Endothelial cell (in vitro differentiated cells): Measurements from ENCODE around the gene PTPN6. TPM values are rescaled to one million over a fixed set of nuclear protein-coding genes. Genes with fewer than 3 reads are reported as not detected.

Source experiments
- DNase-seq: peaks from one replicate; pipeline ENCODE4 v3.0.0; 2021; ENCODE audit warnings: low spot score
- H3K27ac Mint-ChIP-seq: one replicate; pipeline ENCODE4 v1.8.0; 2021; ENCODE audit warnings: mixed read lengths, inconsistent platforms; ENCODE audit not compliant: unreplicated experiment
- H3K27me3 Mint-ChIP-seq: one replicate; pipeline ENCODE4 v1.8.0; 2021; ENCODE audit warnings: mild to moderate bottlenecking, moderate library complexity, mixed read lengths, inconsistent platforms; ENCODE audit not compliant: unreplicated experiment
- H3K36me3 Mint-ChIP-seq: one replicate; pipeline ENCODE4 v1.8.0; 2021; ENCODE audit warnings: mild to moderate bottlenecking, low read depth, mixed read lengths, inconsistent platforms; ENCODE audit not compliant: unreplicated experiment
- H3K4me1 Mint-ChIP-seq: one replicate; pipeline ENCODE4 v1.8.0; 2021; ENCODE audit warnings: mild to moderate bottlenecking, mixed read lengths, inconsistent platforms; ENCODE audit not compliant: unreplicated experiment
- H3K4me3 Mint-ChIP-seq: one replicate; pipeline ENCODE4 v1.8.0; 2021; ENCODE audit warnings: mild to moderate bottlenecking, mixed read lengths, inconsistent platforms; ENCODE audit not compliant: unreplicated experiment
- H3K9me3 Mint-ChIP-seq: one replicate; pipeline ENCODE4 v1.8.0; 2021; ENCODE audit warnings: mixed read lengths, inconsistent platforms; ENCODE audit not compliant: unreplicated experiment
- total RNA-seq: library from RNA; stranded (reverse); fragmentation: NEBNext Ultra II Directional; extraction: Animal tissue kit (Norgen Biotek cat#: 25700); gene quantifications from one replicate; pipeline ENCODE4 v1.2.1, GENCODE V29; 2021; ENCODE audit not compliant: unreplicated experiment
- TF ChIP-seq, protein P1 (sequence below): fragments of 200-600 bp; sonication (generic); IDR thresholded peaks from one replicate; pipeline ENCODE4 v1.5.0; 2021; ENCODE audit warnings: antibody characterized with exemption; ENCODE audit not compliant: unreplicated experiment

PTPN6 gene
- total RNA-seq, 1 donor from 2014 or later, result 22.1 TPM

DNA sequence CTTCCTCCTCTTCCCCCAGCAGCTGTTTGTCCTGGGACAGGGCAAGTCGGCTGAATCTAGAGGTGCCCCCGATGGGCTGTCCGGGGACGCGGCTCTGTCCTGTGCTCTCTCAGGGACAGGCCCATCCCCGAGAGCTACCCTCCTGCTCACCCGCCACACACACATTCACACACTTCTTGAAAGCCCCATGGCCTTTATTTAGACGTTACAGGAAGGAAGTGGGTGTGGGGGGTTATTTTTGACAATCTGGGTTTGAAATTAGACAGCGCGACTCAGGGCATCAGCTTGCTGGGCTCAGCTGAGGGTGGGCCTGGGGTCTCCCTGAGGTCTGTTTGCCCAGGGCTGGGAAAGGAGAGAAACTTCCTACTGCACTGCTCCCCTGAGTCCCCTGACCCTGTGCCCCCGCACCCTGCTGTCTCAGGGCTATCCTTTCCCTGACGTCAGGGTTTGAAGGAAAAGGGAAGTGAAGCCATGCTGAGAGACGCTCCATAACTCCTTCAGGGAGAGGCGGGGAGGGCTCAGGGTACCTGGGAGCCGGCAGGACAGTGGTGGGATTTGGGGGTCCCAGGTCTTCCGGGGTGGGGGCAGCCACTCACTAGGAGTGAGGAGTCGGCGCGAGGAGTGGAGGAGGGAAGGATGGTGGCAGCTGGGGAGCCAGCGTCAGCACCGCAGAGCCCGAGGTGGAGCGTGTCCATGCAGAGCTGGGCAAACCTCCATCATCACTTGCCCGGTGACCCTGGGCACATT lies 8.1 kb downstream of the PTPN6 start:
- peaks cover 14% of the 10 kb centered on the region for H3K27me3 Mint-ChIP-seq
- peak overlapping the region; percentile 31 for H3K4me3 Mint-ChIP-seq
- H3K27ac Mint-ChIP-seq, result no peak overlapping the region
- peaks cover 29% of the 10 kb centered on the region for H3K4me1 Mint-ChIP-seq
- DNase-seq, result no peak
- H3K36me3 Mint-ChIP-seq, result peaks cover 5% of the 10 kb centered on the region
- H3K9me3 Mint-ChIP-seq, result no peaks in the 10 kb centered on the region
- TF ChIP-seq, protein P1, sequence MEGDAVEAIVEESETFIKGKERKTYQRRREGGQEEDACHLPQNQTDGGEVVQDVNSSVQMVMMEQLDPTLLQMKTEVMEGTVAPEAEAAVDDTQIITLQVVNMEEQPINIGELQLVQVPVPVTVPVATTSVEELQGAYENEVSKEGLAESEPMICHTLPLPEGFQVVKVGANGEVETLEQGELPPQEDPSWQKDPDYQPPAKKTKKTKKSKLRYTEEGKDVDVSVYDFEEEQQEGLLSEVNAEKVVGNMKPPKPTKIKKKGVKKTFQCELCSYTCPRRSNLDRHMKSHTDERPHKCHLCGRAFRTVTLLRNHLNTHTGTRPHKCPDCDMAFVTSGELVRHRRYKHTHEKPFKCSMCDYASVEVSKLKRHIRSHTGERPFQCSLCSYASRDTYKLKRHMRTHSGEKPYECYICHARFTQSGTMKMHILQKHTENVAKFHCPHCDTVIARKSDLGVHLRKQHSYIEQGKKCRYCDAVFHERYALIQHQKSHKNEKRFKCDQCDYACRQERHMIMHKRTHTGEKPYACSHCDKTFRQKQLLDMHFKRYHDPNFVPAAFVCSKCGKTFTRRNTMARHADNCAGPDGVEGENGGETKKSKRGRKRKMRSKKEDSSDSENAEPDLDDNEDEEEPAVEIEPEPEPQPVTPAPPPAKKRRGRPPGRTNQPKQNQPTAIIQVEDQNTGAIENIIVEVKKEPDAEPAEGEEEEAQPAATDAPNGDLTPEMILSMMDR, result no peak

DNA sequence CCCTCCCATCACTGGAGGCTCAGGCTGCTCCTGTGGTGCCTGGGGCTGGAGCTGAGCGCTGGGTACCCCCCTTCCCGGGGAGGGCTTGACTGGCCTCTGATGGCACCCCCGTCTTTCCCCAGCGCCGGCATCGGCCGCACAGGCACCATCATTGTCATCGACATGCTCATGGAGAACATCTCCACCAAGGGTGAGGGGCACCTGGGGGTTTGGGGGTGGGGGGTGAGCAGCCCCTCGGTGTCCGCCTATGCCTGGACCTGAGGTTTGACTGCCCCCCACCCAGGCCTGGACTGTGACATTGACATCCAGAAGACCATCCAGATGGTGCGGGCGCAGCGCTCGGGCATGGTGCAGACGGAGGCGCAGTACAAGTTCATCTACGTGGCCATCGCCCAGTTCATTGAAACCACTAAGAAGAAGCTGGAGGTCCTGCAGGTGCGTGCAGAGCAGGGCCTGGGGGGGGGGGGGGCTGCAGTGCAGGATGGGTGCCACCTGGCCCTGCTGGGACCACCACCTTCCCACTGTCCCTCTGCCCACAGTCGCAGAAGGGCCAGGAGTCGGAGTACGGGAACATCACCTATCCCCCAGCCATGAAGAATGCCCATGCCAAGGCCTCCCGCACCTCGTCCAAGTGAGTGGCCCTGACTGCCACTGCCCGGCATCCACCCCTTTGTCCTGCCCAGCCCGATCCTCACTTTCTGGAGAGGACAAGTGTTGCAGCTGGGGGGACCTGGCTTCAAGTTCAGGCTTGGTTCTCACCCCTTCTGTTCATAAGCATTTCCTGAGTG lies 8.8 kb downstream of the PTPN6 start:
- H3K27ac Mint-ChIP-seq, result no peak overlapping the region

DNA sequence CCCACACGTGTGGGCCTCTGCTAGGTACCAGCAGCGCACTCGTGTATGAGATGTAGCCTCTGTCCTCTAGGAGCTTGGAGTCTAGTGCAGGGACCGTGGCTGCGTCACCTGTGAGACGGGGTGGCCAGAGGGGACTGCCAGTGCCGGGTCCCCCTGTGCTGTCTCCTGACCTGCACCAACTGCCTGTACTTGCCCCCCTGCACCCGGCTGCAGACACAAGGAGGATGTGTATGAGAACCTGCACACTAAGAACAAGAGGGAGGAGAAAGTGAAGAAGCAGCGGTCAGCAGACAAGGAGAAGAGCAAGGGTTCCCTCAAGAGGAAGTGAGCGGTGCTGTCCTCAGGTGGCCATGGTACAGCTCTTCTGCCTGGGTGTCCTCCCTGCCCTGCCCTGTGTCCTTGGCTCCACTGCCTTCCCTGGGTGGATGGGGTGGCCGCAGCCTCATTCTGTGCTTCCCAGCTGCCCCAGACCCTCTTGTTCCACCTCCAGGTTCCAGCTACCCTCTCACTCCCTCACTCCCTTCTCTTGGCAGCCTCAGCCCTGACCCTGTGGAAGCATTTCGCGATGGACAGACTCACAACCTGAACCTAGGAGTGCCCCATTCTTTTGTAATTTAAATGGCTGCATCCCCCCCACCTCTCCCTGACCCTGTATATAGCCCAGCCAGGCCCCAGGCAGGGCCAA lies 9.6 kb downstream of the PTPN6 start:
- peaks cover 37% of the 10 kb centered on the region for H3K4me1 Mint-ChIP-seq
- H3K9me3 Mint-ChIP-seq, result no peaks in the 10 kb centered on the region
- peaks cover 9% of the 10 kb centered on the region for H3K27me3 Mint-ChIP-seq
- DNase-seq, result no peak
- H3K36me3 Mint-ChIP-seq, result peaks cover 13% of the 10 kb centered on the region
- TF ChIP-seq, protein P1, result no peak
- H3K4me3 Mint-ChIP-seq, result no peak overlapping the region
- no peak overlapping the region for H3K27ac Mint-ChIP-seq

More for the DNA sequence above, 8.8 kb downstream of the PTPN6 start:
- H3K27me3 Mint-ChIP-seq, result peaks cover 9% of the 10 kb centered on the region
- peaks cover 6% of the 10 kb centered on the region for H3K36me3 Mint-ChIP-seq
- H3K4me3 Mint-ChIP-seq, result no peak overlapping the region
- no peak for DNase-seq
- peaks cover 30% of the 10 kb centered on the region for H3K4me1 Mint-ChIP-seq
- no peaks in the 10 kb centered on the region for H3K9me3 Mint-ChIP-seq
- TF ChIP-seq, protein P1, result no peak

DNA sequence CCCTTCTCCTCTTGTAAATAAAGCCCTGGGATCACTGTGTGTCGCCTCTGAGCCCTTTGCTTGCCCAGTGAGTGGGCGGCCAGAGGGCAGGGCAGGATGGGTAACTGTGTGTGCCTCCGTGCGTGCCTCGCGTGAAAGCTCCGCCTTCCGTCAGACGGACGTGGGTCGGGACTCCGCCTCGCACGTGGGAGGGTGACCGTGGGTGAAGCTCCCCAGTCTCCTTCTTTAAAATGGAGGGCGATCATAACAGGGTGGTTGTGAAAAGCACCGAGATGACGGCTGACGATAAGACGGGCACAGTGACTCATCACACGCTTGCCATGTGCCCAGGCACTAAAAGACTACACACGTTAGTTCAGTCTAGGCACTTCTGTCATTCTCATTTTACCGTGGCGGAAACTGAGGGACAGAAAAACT lies 10.1 kb downstream of the PTPN6 start:
- Mint-ChIP-seq H3K4me3 (peak overlapping the region; percentile 67), H3K27ac (peak overlapping the region; percentile 87), H3K9me3 (no peaks in the 10 kb centered on the region), H3K27me3 (peaks cover 9% of the 10 kb centered on the region), H3K4me1 (peaks cover 38% of the 10 kb centered on the region), H3K36me3 (peaks cover 19% of the 10 kb centered on the region)
- DNase-seq, result no peak
- TF ChIP-seq, protein P1, result no peak
